ENCODE results near the gene TTC6.
A peak's percentile ranks its signal among the peaks of the same experiment; 100 is the strongest.
"Not testable (repeated sequence)": the region's sequence is repeated elsewhere in the genome, so short reads cannot be mapped to it uniquely, and the experiment has no call there.

TTC6 gene

GRCh38 chr14:37594971-37595808 lies at the start of gene TTC6, which contains the start of gene FOXA1:
Gene TTC6, plus strand, starts transcription at chr14:37595629. Its CDS starts 26,436 bp downstream, at chr14:37622065.
Gene FOXA1, minus strand, starts transcription at chr14:37595249. Its CDS starts 277 bp downstream, at chr14:37594972.
- DNase-seq (ENCODE audit: low read depth, low spot score) = peak; percentile 43

GRCh38 chr14:37546621-37547447 lies 48.6 kb upstream of the TTC6 start:
- DNase-seq (ENCODE audit: low read depth, low spot score) = no peak

GRCh38 chr14:37550511-37550910 lies 44.9 kb upstream of the TTC6 start:
- peak; percentile 34 for DNase-seq (ENCODE audit: low read depth, low spot score)

- no peak for DNase-seq (ENCODE audit: low read depth, low spot score)
Observed at GRCh38 chr14:37551119-37551518, 44.3 kb upstream of the TTC6 start.

- DNase-seq (ENCODE audit: low read depth, low spot score) = no peak
Observed at GRCh38 chr14:37553935-37554550, 41.4 kb upstream of the TTC6 start.

- DNase-seq (ENCODE audit: low read depth, low spot score) = not testable (repeated sequence)
Observed at GRCh38 chr14:37555596-37555995, 39.8 kb upstream of the TTC6 start.

GRCh38 chr14:37558740-37559139 lies 36.7 kb upstream of the TTC6 start:
- DNase-seq (ENCODE audit: low read depth, low spot score) = no peak

- peak; percentile 36 for DNase-seq (ENCODE audit: low read depth, low spot score)
Observed at GRCh38 chr14:37559386-37559785, 36.0 kb upstream of the TTC6 start.

- DNase-seq (ENCODE audit: low read depth, low spot score) = no peak
Observed at GRCh38 chr14:37563189-37563588, 32.2 kb upstream of the TTC6 start.

- DNase-seq (ENCODE audit: low read depth, low spot score) = no peak
Observed at GRCh38 chr14:37565550-37565949, 29.9 kb upstream of the TTC6 start.

GRCh38 chr14:37566811-37567371 lies 28.5 kb upstream of the TTC6 start:
- DNase-seq (ENCODE audit: low read depth, low spot score) = no peak

GRCh38 chr14:37569729-37570128 lies 25.7 kb upstream of the TTC6 start:
- no peak for DNase-seq (ENCODE audit: low read depth, low spot score)

GRCh38 chr14:37571391-37571790 lies 24.0 kb upstream of the TTC6 start:
- no peak for DNase-seq (ENCODE audit: low read depth, low spot score)

- DNase-seq (ENCODE audit: low read depth, low spot score) = no peak
Observed at GRCh38 chr14:37573356-37573755, 22.1 kb upstream of the TTC6 start.

GRCh38 chr14:37579274-37579673 lies 16.2 kb upstream of the TTC6 start:
- DNase-seq (ENCODE audit: low read depth, low spot score) = no peak

- DNase-seq (ENCODE audit: low read depth, low spot score) = no peak
Observed at GRCh38 chr14:37580146-37580545, 15.3 kb upstream of the TTC6 start.

GRCh38 chr14:37583358-37584210 lies 11.8 kb upstream of the TTC6 start:
- DNase-seq (ENCODE audit: low read depth, low spot score) = no peak

- DNase-seq (ENCODE audit: low read depth, low spot score) = no peak
Observed at GRCh38 chr14:37584211-37585100, 11.0 kb upstream of the TTC6 start.

GRCh38 chr14:37585101-37585511 lies 10.3 kb upstream of the TTC6 start:
- DNase-seq (ENCODE audit: low read depth, low spot score) = no peak
